Testis (tissue), 3 donors: ENCODE data around the gene ZNF618. TPM values are rescaled to one million over a fixed set of nuclear protein-coding genes. Genes with fewer than 3 reads are reported as not detected.

Experiments used
- DNase-seq: peaks from one replicate; pipeline ENCODE4 v3.0.0-alpha.2; 2019
- H3K27ac ChIP-seq, 2 donors: fragments of 200-600 bp; sonication (generic); one replicate each; pipeline ENCODE4 v1.5.1; 2019
- H3K27me3 ChIP-seq: fragments of 200-600 bp; sonication (generic); one replicate; pipeline ENCODE4 v1.5.1; 2019
- H3K36me3 ChIP-seq: fragments of 200-600 bp; sonication (generic); one replicate; pipeline ENCODE4 v1.5.1; 2017; ENCODE audit warnings: low read depth; ENCODE audit errors: missing control alignments
- H3K4me1 ChIP-seq: fragments of 200-600 bp; sonication (generic); one replicate; pipeline ENCODE4 v1.5.1; 2019
- H3K4me3 ChIP-seq, 2 donors: fragments of 200-600 bp; sonication (generic); one replicate each; pipeline ENCODE4 v1.5.1; 2017 to 2019
- H3K9me3 ChIP-seq: fragments of 200-600 bp; sonication (generic); one replicate; pipeline ENCODE4 v1.5.1; 2017
- CTCF ChIP-seq, 3 experiments: fragments of 450-650 bp in 2 of 3; fragments of 200-600 bp in 1 of 3; sonication (generic) in 1 of 3; IDR thresholded peaks; one replicate each; pipeline ENCODE4 v1.5.1; 2016 to 2019; ENCODE audit warnings: antibody characterized with exemption in 3 of 3, mild to moderate bottlenecking in 2 of 3, moderate library complexity in 1 of 3
- POLR2A ChIP-seq: fragments of 450-650 bp; IDR thresholded peaks from one replicate; pipeline ENCODE4 v1.6.1; 2017; ENCODE audit warnings: antibody characterized with exemption, mild to moderate bottlenecking, moderate library complexity
- WGBS, 2 donors: methylation state at CpG; one replicate each; pipeline ENCODE4 v1.1.5; 2018; 5-methylcytosine and 5-hydroxymethylcytosine counted together
- intact Hi-C: fragments of 100-400 bp; cut with DNase I; formaldehyde crosslinking; loops from one replicate; pipeline ENCODE4 v1.15.1; 2023; ENCODE audit warnings: low total_unique reads
- polyA plus RNA-seq: library from polyadenylated mRNA; stranded (reverse); fragments of 350-450 nt; fragmentation: Illumina TruSeq; extraction: RNeasy Lipid Tissue Mini Kit (QIAGEN cat#74804); gene quantifications from one replicate; pipeline ENCODE4 v1.2.3, GENCODE V29; 2014; ENCODE audit warnings: low read depth, low replicate concordance; ENCODE audit not compliant: insufficient read depth
- total RNA-seq, 2 donors: library from RNA; depleted of rRNA; stranded (reverse); fragments of >200 nt; gene quantifications; one replicate each; pipeline ENCODE4 v1.2.3, GENCODE V29; 2016

ZNF618 gene
- total and polyA plus RNA-seq, 3 donors from 2014 or later: 6.8 to 15.2 (median 14.6) TPM

DNA sequence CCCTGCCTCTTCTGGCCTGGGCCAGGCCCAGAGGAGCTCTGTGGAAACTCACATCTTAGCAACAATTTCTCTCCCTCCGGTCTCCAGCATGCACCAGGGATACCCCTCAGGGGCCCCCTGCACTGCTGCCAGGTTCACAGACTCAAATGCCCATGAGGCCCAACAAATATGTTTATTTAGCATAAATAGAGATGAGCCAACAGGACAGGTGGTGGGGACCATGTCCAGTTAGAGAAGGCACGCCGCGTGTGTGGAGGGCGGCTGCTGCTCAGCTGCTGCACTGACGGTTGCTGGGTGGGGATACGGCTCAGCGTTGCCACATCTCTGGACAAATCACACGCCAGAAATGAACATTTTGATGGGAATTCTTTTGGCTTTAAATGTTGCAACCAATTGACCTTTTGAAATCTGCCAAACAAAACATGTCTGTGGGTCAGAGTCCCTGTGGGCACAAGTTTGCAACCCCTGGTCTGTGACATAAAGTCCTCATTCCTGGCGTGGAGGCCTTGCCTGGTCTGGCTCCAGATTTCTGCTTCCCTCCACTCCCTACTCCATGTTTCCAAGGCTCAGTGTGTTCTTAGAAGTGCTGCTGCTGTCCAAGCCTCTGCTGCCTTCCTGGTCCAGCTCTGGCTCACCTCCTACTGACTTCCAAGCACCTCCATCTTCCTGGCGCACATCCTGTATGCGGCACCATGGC, 113.1 kb downstream of the ZNF618 start:
- intact Hi-C loops: no loop called here
- no peak overlapping the region for H3K27ac ChIP-seq

GRCh38 chr9:113989714-113990569, 113.8 kb downstream of the ZNF618 start:
- 61 to 77% methylated on average over 5 of the region's 5 CpGs for WGBS, 2 donors
- Histone ChIP-seq H3K27ac (no peak overlapping the region), H3K27me3 (no peaks in the 10 kb centered on the region), H3K9me3 (no peaks in the 10 kb centered on the region), H3K36me3 (no peaks in the 10 kb centered on the region), H3K4me3 (no peak overlapping the region), H3K4me1 (peaks cover 31% of the 10 kb centered on the region)
- DNase-seq: no peak
- intact Hi-C loops: no loop called here
- TF ChIP-seq POLR2A (no peak), CTCF (IDR thresholded peaks at IDR 0.05) (no peak)

More for the DNA sequence above, 113.1 kb downstream of the ZNF618 start:
- TF ChIP-seq CTCF (IDR thresholded peaks at IDR 0.05): no peak
- no peak for TF ChIP-seq POLR2A
- Histone ChIP-seq H3K27me3 (no peaks in the 10 kb centered on the region), H3K4me1 (peaks cover 26% of the 10 kb centered on the region), H3K9me3 (no peaks in the 10 kb centered on the region), H3K36me3 (no peaks in the 10 kb centered on the region), H3K4me3 (no peak overlapping the region)
- peak; percentile 62 for DNase-seq
- 51 to 52% methylated on average over 12 of the region's 12 CpGs for WGBS, 2 donors

GRCh38 chr9:113990570-113990907, 114.4 kb downstream of the ZNF618 start:
- TF ChIP-seq CTCF (IDR thresholded peaks at IDR 0.05): no peak
- no peak for TF ChIP-seq POLR2A
- no peak overlapping the region for H3K27ac ChIP-seq
- no peaks in the 10 kb centered on the region for H3K36me3 ChIP-seq
- intact Hi-C loops: no loop called here
- DNase-seq: no peak
- WGBS, 2 donors: 81 to 85% methylated on average over 6 to 8 of the region's 8 CpGs
- H3K4me1 ChIP-seq: peaks cover 31% of the 10 kb centered on the region
- H3K4me3 ChIP-seq: no peak overlapping the region
- no peaks in the 10 kb centered on the region for H3K9me3 ChIP-seq
- no peaks in the 10 kb centered on the region for H3K27me3 ChIP-seq

DNA sequence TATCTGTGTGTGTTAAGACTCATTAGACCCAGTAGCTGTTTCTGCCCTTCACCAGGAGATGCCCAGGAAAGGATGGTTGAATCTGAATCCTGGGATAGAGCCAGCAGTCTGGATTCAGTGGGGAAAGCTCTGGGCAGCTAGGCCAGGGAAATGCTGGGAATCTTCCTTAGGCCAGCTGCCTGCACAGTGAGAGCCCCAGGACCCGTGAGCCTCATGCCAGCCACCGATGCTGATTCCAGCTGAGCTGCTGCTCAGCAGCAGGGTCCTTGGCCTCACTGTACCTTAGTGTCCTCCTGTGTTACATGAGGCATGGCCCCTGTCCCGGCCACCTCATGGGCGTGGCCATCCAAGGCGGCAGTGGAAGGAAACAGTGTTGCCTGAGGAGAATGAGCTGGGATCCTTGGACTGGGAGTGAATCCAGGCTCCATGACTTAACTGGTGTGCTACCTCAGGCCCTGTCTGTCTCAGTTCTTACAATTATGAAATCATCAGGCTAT, 114.9 kb downstream of the ZNF618 start:
- Histone ChIP-seq H3K4me1 (peaks cover 31% of the 10 kb centered on the region), H3K9me3 (no peaks in the 10 kb centered on the region), H3K4me3 (no peak overlapping the region), H3K27ac (no peak overlapping the region), H3K36me3 (no peaks in the 10 kb centered on the region), H3K27me3 (no peaks in the 10 kb centered on the region)
- 73 to 88% methylated on average over 4 to 5 of the region's 5 CpGs for whole genome bisulfite sequencing, 2 donors
- intact Hi-C loops: no loop called here
- peak; percentile 64 for DNase-seq
- TF ChIP-seq POLR2A: no peak
- no peak for TF ChIP-seq CTCF (IDR thresholded peaks at IDR 0.05)
